GM21390 (cell line): ENCODE measurements around the gene LY6G5C.

Experiments used
- ATAC-seq: cut with Tn5 transposase; IDR thresholded peaks from one replicate; pipeline ENCODE4 v1.9.1; 2021; ENCODE audit not compliant: unreplicated experiment

LY6G5C gene

GRCh38 chr6:31663126-31663960, 17.5 kb downstream of the LY6G5C start:
- ATAC-seq = no peak

GRCh38 chr6:31662124-31662723, 18.6 kb downstream of the LY6G5C start:
- no peak for ATAC-seq

- ATAC-seq = no peak
Observed at GRCh38 chr6:31661262-31662123, 19.4 kb downstream of the LY6G5C start.

- ATAC-seq = no peak
Observed at GRCh38 chr6:31660381-31661261, 20.2 kb downstream of the LY6G5C start, which contains the start of gene C6orf47. C6orf47 (minus strand) TSS chr6:31660778; CDS start chr6:31659947, 831 bp downstream.

- no peak for ATAC-seq
Observed at GRCh38 chr6:31659649-31660380, 21.1 kb downstream of the LY6G5C start.

GRCh38 chr6:31658983-31659648, 21.8 kb downstream of the LY6G5C start:
- no peak for ATAC-seq

- no peak for ATAC-seq
Observed at GRCh38 chr6:31658158-31658688, 22.6 kb downstream of the LY6G5C start.

- ATAC-seq = no peak
Observed at GRCh38 chr6:31657406-31658157, 23.3 kb downstream of the LY6G5C start.

- no peak for ATAC-seq
Observed at GRCh38 chr6:31655349-31656237, 25.3 kb downstream of the LY6G5C start, which contains the start of gene APOM. APOM (plus strand) TSS chr6:31655894; CDS start chr6:31655967, 73 bp downstream.

GRCh38 chr6:31654574-31655348, 26.1 kb downstream of the LY6G5C start:
- ATAC-seq = no peak

GRCh38 chr6:31652925-31653724, 27.7 kb downstream of the LY6G5C start:
- peak; percentile 41 for ATAC-seq

GRCh38 chr6:31651602-31652191, 29.2 kb downstream of the LY6G5C start:
- ATAC-seq = peak; percentile 34

GRCh38 chr6:31645325-31645724, 35.5 kb downstream of the LY6G5C start:
- ATAC-seq = no peak

GRCh38 chr6:31643818-31644454, 36.9 kb downstream of the LY6G5C start:
- no peak for ATAC-seq
